ENCODE measurements around the gene FADS2. TPM values are rescaled to one million over a fixed set of nuclear protein-coding genes. Genes with fewer than 3 reads are reported as not detected.

FADS2 gene
- total RNA-seq, 2 donors from 2014 or later: 5.1 to 10.2 TPM

DNA sequence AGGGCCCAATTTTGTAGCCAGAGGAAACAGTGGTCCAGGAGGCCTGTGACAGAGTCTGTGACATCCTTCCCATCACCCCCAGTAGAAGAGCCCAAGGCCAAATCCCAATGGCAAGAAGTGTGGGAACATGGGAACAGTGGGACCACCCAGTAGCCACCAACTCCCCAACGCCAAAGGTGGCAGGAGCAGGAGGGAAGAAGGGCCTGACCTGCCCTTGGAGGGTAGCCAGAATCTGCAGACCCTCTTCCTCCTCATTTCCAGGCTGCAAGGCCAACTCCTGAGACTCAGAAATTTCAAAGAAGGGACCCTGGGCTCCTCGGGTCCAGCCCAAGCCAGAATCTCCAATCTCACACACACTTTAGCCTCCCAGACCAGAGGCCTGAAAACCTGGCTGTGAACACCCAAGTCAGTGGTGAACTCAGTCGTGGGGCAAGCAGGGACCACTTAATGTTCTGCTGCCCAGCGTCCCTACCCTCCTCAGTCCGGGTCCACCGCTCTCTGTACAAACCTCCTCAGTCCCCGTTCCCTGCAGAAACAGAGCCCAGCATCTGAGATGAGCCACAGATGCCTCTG lies 83.1 kb downstream of the FADS2 start:
- Histone ChIP-seq H3K36me3 (peaks cover 19% of the 10 kb centered on the region), H3K27ac (peak overlapping the region; percentile 31 to 40), H3K27me3 (no peaks in the 10 kb centered on the region), H3K4me1 (peaks cover 0 to 43% of the 10 kb centered on the region in 2 donors), H3K4me3 (no peak overlapping the region), H3K9me3 (no peaks in the 10 kb centered on the region)
- DNase-seq (ENCODE audit: low spot score): no peak
- TF ChIP-seq, protein P1, sequence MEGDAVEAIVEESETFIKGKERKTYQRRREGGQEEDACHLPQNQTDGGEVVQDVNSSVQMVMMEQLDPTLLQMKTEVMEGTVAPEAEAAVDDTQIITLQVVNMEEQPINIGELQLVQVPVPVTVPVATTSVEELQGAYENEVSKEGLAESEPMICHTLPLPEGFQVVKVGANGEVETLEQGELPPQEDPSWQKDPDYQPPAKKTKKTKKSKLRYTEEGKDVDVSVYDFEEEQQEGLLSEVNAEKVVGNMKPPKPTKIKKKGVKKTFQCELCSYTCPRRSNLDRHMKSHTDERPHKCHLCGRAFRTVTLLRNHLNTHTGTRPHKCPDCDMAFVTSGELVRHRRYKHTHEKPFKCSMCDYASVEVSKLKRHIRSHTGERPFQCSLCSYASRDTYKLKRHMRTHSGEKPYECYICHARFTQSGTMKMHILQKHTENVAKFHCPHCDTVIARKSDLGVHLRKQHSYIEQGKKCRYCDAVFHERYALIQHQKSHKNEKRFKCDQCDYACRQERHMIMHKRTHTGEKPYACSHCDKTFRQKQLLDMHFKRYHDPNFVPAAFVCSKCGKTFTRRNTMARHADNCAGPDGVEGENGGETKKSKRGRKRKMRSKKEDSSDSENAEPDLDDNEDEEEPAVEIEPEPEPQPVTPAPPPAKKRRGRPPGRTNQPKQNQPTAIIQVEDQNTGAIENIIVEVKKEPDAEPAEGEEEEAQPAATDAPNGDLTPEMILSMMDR (IDR thresholded peaks at IDR 0.05): no peak

DNA sequence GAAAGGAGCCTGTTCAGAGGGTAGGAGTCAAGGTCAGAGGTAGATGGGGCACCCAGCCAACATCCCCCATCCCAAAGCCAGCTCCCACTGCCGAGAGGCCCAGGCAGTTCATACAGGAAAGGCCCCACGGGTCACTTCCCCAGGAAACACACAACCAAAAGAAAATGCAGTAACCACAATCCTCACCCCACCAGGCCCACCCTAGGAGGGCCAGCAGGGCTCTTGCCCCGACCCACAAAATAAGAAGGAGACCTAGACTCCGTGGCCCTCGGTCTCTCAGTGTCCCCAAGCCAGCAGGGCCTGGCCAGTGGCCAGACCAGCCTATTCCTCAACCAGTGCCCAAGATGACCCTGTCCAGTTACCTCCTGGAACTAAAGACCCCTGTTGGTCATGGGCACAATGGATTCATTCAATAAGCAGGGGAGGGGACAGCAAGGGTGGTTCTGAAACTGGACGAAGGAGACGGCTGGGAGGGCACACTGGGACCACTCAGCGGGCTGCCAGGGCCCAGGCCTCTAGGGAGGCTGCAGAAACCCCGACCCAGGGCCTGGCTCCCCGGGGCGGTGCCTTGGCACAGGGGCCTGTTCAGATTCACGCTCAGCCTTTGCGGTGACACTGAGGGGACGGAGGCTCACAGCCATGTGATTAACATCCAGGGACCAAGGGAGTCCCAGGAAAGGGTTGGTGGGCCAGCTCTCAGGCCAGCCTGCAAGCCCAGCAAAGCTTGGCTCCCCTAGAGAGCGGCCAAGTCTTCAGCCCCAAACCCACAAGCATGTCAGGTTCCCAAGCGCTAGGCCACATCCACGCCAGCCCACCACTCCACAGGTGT lies 83.8 kb downstream of the FADS2 start:
- H3K27ac ChIP-seq: peak overlapping the region in 1 of 2 donors; percentile 31
- peaks cover 0 to 46% of the 10 kb centered on the region in 2 donors for H3K4me1 ChIP-seq
- H3K4me3 ChIP-seq: no peak overlapping the region
- TF ChIP-seq, protein P1 (IDR thresholded peaks at IDR 0.05): no peak
- H3K9me3 ChIP-seq: no peaks in the 10 kb centered on the region
- peaks cover 12% of the 10 kb centered on the region for H3K36me3 ChIP-seq
- no peak for DNase-seq (ENCODE audit: low spot score)
- no peaks in the 10 kb centered on the region for H3K27me3 ChIP-seq

DNA sequence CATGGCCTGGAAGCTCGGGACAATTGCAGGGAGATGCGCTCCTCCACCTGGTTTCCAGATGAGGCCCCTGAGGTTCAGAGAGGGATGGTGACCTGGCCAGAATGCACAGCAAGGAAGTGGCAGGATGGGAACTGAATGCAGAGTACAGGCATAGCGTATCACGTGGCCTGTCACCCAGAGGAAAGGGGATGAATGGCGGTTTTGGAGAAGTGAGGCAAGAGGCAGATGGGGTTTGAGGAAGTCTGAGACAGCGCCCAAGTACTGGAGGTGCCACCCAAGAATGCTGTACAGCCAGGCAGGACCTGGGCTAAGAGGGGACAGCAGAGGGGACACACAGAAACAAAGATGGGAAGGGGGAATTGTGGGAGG lies 84.4 kb downstream of the FADS2 start:
- DNase-seq (ENCODE audit: low spot score): no peak
- TF ChIP-seq, protein P1 (IDR thresholded peaks at IDR 0.05): no peak
- peaks cover 0 to 48% of the 10 kb centered on the region in 2 donors for H3K4me1 ChIP-seq
- peaks cover 6% of the 10 kb centered on the region for H3K36me3 ChIP-seq
- H3K4me3 ChIP-seq: no peak overlapping the region
- no peaks in the 10 kb centered on the region for H3K9me3 ChIP-seq
- H3K27ac ChIP-seq: peak overlapping the region in 1 of 2 donors; percentile 31
- no peaks in the 10 kb centered on the region for H3K27me3 ChIP-seq

DNA sequence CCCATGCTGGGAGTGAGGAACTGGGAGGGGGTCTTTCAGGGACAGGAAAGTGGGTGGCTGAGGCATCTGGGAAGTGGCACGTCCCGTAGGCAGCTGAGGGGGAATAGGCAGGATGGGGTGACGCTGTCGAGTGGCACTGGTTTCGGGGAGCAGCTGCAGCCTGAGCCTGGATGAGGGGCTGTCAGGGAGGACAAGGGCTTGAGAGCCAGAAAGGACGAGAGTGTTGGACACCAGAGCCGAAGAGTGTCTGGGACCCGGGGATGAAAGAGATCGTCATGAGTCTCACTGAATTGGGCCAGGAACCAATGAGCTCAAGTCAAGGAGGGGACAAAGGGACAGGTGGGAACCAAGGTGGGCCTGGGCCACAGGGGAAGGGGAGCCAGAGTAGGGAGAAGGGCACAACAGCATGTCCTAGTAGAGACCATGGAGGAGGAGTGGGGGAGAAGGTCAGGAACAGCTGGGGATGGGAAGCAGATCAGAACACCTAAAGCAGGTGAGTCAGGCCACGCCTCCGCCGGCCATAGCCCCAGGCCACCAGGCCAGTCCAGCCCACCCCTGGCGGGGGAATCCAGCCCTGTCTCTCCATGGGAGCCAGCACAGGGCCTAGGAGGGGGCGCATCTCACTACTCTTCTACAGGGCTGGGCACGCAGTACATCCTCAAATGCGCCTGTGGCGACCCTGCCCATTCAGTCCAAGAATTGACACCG lies 85.0 kb downstream of the FADS2 start:
- no peaks in the 10 kb centered on the region for H3K36me3 ChIP-seq
- no peak overlapping the region for H3K4me3 ChIP-seq
- no peak for DNase-seq (ENCODE audit: low spot score)
- no peaks in the 10 kb centered on the region for H3K9me3 ChIP-seq
- peak overlapping the region in 1 of 2 donors; percentile 40 for H3K27ac ChIP-seq
- no peaks in the 10 kb centered on the region for H3K27me3 ChIP-seq
- peaks cover 0 to 51% of the 10 kb centered on the region in 2 donors for H3K4me1 ChIP-seq
- TF ChIP-seq, protein P1 (IDR thresholded peaks at IDR 0.05): no peak

DNA sequence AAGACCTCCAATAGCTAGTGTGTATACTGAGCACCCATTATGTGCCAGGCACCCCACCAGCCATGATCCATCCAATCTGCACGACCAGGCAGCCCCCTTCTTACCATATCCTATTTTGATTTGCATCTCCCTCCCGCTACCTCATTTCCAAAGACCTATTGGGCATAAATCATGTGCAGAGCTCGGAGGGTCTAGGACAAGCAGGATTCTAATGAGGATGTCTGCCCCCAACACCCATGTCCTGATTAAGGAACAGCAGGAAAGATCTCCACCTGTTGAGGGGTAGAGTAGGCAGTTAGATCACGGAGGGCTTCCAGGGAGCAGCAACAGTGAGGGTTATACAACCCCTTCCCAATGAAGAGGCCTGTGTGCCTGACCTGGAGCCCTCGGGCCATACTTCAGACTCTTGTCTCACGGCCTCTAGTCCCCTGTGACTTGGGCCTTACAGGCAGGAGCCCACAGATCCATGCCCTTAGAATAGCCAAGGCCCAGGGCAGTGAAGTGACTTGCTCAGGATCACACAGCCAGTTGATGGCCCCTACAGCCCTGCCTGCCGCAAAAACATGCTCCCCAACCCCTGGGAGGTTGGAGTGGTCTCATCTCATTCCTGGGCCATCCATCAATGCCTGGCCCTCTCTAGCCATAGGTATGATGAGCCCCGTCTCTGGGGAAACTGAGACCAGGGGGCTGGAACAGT lies 85.7 kb downstream of the FADS2 start:
- Histone ChIP-seq H3K36me3 (no peaks in the 10 kb centered on the region), H3K27ac (no peak overlapping the region), H3K27me3 (no peaks in the 10 kb centered on the region), H3K4me3 (no peak overlapping the region), H3K9me3 (no peaks in the 10 kb centered on the region), H3K4me1 (peaks cover 0 to 50% of the 10 kb centered on the region in 2 donors)
- TF ChIP-seq, protein P1 (IDR thresholded peaks at IDR 0.05): no peak
- DNase-seq (ENCODE audit: low spot score): no peak

All from right atrium auricular region (tissue), 2 donors.